ENCODE results near the gene KIF2A. TPM values are rescaled to one million over a fixed set of nuclear protein-coding genes. Genes with fewer than 3 reads are reported as not detected.

KIF2A gene
- total and polyA plus RNA-seq, 2 donors (not counting 3 experiments of a cell fraction or from before 2014, with no cell fraction given), result 17.1 to 65.1 TPM

DNA sequence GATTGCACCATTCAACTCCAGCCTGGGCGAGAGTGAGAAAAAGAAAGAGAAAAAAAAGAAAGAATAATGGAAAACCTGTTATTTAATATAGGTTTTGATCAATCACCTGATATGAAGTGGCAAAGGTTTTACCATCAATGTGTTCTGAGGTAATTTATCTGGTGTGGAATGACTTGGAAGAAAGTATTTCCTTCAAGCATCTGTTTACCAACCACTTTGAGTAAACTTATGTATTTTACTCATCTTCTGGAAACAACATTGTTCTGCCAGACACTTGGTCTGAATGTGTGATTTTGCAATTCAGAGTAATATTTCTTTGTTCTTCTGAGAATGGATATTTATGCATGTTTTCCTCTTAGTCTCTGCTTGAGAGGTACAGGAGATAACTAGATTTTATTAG, 24.3 kb downstream of the KIF2A start:
- dilution Hi-C loops (cut with MboI; ENCODE audit: extremely low pct_ligation_motif_present, low sequenced_read_pairs), result no loop called here
- no TSS peak for BruUV-seq (replicated peaks)

More for the DNA sequence above, 24.3 kb downstream of the KIF2A start:
- no peaks in the 10 kb centered on the region for H3K9me3 ChIP-seq (replicated peaks; ENCODE audit: control insufficient read depth, insufficient read depth, low read length)
- H3K36me3 ChIP-seq (ENCODE audit: control insufficient read depth in 2 of 2, extremely low read depth in 1 of 2, insufficient read depth in 2 of 2, low read length in 2 of 2), result peaks cover 0 to 8% of the 10 kb centered on the region in 2 experiments
- FAIRE-seq (no peak), DNase-seq (ENCODE audit: low read depth, low spot score) (no peak)
- H3K4me2 ChIP-seq (ENCODE audit: insufficient read depth, low read length), result no peak overlapping the region
- no peaks in the 10 kb centered on the region for H3K27me3 ChIP-seq (ENCODE audit: control insufficient read depth in 2 of 2, insufficient read depth in 2 of 2, low read length in 2 of 2)
- H3K4me1 ChIP-seq (ENCODE audit: control insufficient read depth, extremely low read depth, insufficient read depth, low read length), result peaks cover 5% of the 10 kb centered on the region
- H2AFZ ChIP-seq (ENCODE audit: low read depth, low read length), result no peak overlapping the region
- ChIA-PET POLR2A (no interaction called here), CTCF (interaction anchor here (1.0 kb wide), 1 partner anchor 8 kb away, joined by 4 read pairs; no protein-coding TSS in a partner anchor)
- intact Hi-C loops (cut with micrococcal nuclease), result no loop called here
- no peaks in the 10 kb centered on the region for H3K9me1 ChIP-seq (replicated peaks; ENCODE audit: control insufficient read depth, extremely low read depth, insufficient read depth, low read length)
- no peak overlapping the region for H3K27ac ChIP-seq (ENCODE audit: insufficient read depth, low read depth, low read length)
- H3K79me2 ChIP-seq (ENCODE audit: control insufficient read depth, insufficient read depth, low read length), result peaks cover 75% of the 10 kb centered on the region
- TF ChIP-seq POLR2AphosphoS5 (IDR thresholded peaks at IDR 0.05; ENCODE audit: insufficient read depth, low read depth, low read length), result no peak
- TF ChIP-seq MYC (IDR thresholded peaks at IDR 0.05; ENCODE audit: low read depth, low read length), result no peak
- no peak for TF ChIP-seq EZH2 (IDR thresholded peaks at IDR 0.05; ENCODE audit: borderline replicate concordance, low read depth, low read length, severe bottlenecking)
- TF ChIP-seq, protein P1, sequence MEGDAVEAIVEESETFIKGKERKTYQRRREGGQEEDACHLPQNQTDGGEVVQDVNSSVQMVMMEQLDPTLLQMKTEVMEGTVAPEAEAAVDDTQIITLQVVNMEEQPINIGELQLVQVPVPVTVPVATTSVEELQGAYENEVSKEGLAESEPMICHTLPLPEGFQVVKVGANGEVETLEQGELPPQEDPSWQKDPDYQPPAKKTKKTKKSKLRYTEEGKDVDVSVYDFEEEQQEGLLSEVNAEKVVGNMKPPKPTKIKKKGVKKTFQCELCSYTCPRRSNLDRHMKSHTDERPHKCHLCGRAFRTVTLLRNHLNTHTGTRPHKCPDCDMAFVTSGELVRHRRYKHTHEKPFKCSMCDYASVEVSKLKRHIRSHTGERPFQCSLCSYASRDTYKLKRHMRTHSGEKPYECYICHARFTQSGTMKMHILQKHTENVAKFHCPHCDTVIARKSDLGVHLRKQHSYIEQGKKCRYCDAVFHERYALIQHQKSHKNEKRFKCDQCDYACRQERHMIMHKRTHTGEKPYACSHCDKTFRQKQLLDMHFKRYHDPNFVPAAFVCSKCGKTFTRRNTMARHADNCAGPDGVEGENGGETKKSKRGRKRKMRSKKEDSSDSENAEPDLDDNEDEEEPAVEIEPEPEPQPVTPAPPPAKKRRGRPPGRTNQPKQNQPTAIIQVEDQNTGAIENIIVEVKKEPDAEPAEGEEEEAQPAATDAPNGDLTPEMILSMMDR (IDR thresholded peaks at IDR 0.05; ENCODE audit: extremely low read depth in 1 of 2, insufficient read depth in 1 of 2, low read depth in 1 of 2, low read length in 2 of 2), result no peak
- TF ChIP-seq, protein P2, sequence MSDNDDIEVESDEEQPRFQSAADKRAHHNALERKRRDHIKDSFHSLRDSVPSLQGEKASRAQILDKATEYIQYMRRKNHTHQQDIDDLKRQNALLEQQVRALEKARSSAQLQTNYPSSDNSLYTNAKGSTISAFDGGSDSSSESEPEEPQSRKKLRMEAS (IDR thresholded peaks at IDR 0.05; ENCODE audit: insufficient read depth, insufficient read length), result no peak
- TF ChIP-seq FOS (IDR thresholded peaks at IDR 0.05; ENCODE audit: borderline replicate concordance, insufficient read depth, low read length), result no peak
- no peak for TF ChIP-seq GATA2 (IDR thresholded peaks at IDR 0.05; ENCODE audit: insufficient read depth, insufficient read length, low read depth, low read length)
- TF ChIP-seq POLR2A (IDR thresholded peaks at IDR 0.05; ENCODE audit: low read depth, low read length), result no peak
- TF ChIP-seq JUN (IDR thresholded peaks at IDR 0.05; ENCODE audit: borderline replicate concordance, insufficient read depth, insufficient read length, low read depth), result no peak
- peaks cover 6% of the 10 kb centered on the region for H4K20me1 ChIP-seq (replicated peaks; ENCODE audit: control insufficient read depth, extremely low read depth, insufficient read depth, low read length)
- no peak overlapping the region for H3K4me3 ChIP-seq (replicated peaks in 1 of 3; ENCODE audit: insufficient read depth in 1 of 3, low read depth in 1 of 3, low read length in 3 of 3)
- H3K9ac ChIP-seq (replicated peaks; ENCODE audit: extremely low read depth, insufficient read depth, low read length), result no peak overlapping the region

Measured in endothelial cell of umbilical vein (primary cell).